Endothelial cell (in vitro differentiated cells): ENCODE data around the gene USP34. TPM values are rescaled to one million over a fixed set of nuclear protein-coding genes. Genes with fewer than 3 reads are reported as not detected.

Experiments
- DNase-seq: peaks from one replicate; pipeline ENCODE4 v3.0.0; 2021; ENCODE audit warnings: low spot score
- H3K27ac Mint-ChIP-seq: one replicate; pipeline ENCODE4 v1.8.0; 2021; ENCODE audit warnings: mixed read lengths, inconsistent platforms; ENCODE audit not compliant: unreplicated experiment
- H3K27me3 Mint-ChIP-seq: one replicate; pipeline ENCODE4 v1.8.0; 2021; ENCODE audit warnings: mild to moderate bottlenecking, moderate library complexity, mixed read lengths, inconsistent platforms; ENCODE audit not compliant: unreplicated experiment
- H3K36me3 Mint-ChIP-seq: one replicate; pipeline ENCODE4 v1.8.0; 2021; ENCODE audit warnings: mild to moderate bottlenecking, low read depth, mixed read lengths, inconsistent platforms; ENCODE audit not compliant: unreplicated experiment
- H3K4me1 Mint-ChIP-seq: one replicate; pipeline ENCODE4 v1.8.0; 2021; ENCODE audit warnings: mild to moderate bottlenecking, mixed read lengths, inconsistent platforms; ENCODE audit not compliant: unreplicated experiment
- H3K4me3 Mint-ChIP-seq: one replicate; pipeline ENCODE4 v1.8.0; 2021; ENCODE audit warnings: mild to moderate bottlenecking, mixed read lengths, inconsistent platforms; ENCODE audit not compliant: unreplicated experiment
- H3K9me3 Mint-ChIP-seq: one replicate; pipeline ENCODE4 v1.8.0; 2021; ENCODE audit warnings: mixed read lengths, inconsistent platforms; ENCODE audit not compliant: unreplicated experiment
- total RNA-seq: library from RNA; stranded (reverse); fragmentation: NEBNext Ultra II Directional; extraction: Animal tissue kit (Norgen Biotek cat#: 25700); gene quantifications from one replicate; pipeline ENCODE4 v1.2.1, GENCODE V29; 2021; ENCODE audit not compliant: unreplicated experiment
- TF ChIP-seq, protein P1 (sequence below): fragments of 200-600 bp; sonication (generic); IDR thresholded peaks from one replicate; pipeline ENCODE4 v1.5.0; 2021; ENCODE audit warnings: antibody characterized with exemption; ENCODE audit not compliant: unreplicated experiment

The USP34 gene
- total RNA-seq, 1 donor from 2014 or later: 97.4 TPM

GRCh38 chr2:61377046-61377445 lies 93.8 kb downstream of the USP34 start:
- peaks cover 2% of the 10 kb centered on the region for H3K27me3 Mint-ChIP-seq
- H3K9me3 Mint-ChIP-seq: no peaks in the 10 kb centered on the region
- no peaks in the 10 kb centered on the region for H3K4me1 Mint-ChIP-seq
- peaks cover 31% of the 10 kb centered on the region for H3K36me3 Mint-ChIP-seq
- H3K4me3 Mint-ChIP-seq: no peak overlapping the region
- no peak for DNase-seq
- TF ChIP-seq, protein P1, sequence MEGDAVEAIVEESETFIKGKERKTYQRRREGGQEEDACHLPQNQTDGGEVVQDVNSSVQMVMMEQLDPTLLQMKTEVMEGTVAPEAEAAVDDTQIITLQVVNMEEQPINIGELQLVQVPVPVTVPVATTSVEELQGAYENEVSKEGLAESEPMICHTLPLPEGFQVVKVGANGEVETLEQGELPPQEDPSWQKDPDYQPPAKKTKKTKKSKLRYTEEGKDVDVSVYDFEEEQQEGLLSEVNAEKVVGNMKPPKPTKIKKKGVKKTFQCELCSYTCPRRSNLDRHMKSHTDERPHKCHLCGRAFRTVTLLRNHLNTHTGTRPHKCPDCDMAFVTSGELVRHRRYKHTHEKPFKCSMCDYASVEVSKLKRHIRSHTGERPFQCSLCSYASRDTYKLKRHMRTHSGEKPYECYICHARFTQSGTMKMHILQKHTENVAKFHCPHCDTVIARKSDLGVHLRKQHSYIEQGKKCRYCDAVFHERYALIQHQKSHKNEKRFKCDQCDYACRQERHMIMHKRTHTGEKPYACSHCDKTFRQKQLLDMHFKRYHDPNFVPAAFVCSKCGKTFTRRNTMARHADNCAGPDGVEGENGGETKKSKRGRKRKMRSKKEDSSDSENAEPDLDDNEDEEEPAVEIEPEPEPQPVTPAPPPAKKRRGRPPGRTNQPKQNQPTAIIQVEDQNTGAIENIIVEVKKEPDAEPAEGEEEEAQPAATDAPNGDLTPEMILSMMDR: no peak
- H3K27ac Mint-ChIP-seq: no peak overlapping the region

GRCh38 chr2:61376211-61376610 lies 94.7 kb downstream of the USP34 start:
- Mint-ChIP-seq H3K36me3 (peaks cover 24% of the 10 kb centered on the region), H3K27me3 (no peaks in the 10 kb centered on the region), H3K4me1 (no peaks in the 10 kb centered on the region), H3K4me3 (no peak overlapping the region), H3K9me3 (no peaks in the 10 kb centered on the region), H3K27ac (no peak overlapping the region)
- TF ChIP-seq, protein P1: no peak
- no peak for DNase-seq

- no peaks in the 10 kb centered on the region for H3K9me3 Mint-ChIP-seq
- peaks cover 17% of the 10 kb centered on the region for H3K36me3 Mint-ChIP-seq
- DNase-seq: no peak
- H3K4me1 Mint-ChIP-seq: no peaks in the 10 kb centered on the region
- H3K4me3 Mint-ChIP-seq: no peak overlapping the region
- TF ChIP-seq, protein P1: no peak
- H3K27ac Mint-ChIP-seq: no peak overlapping the region
- H3K27me3 Mint-ChIP-seq: no peaks in the 10 kb centered on the region
Observed at GRCh38 chr2:61371027-61371426, 99.9 kb downstream of the USP34 start.

GRCh38 chr2:61368687-61369665 lies 101.9 kb downstream of the USP34 start:
- no peak overlapping the region for H3K4me3 Mint-ChIP-seq
- DNase-seq: no peak
- H3K36me3 Mint-ChIP-seq: peaks cover 4% of the 10 kb centered on the region

More at GRCh38 chr2:61368687-61369665, 101.9 kb downstream of the USP34 start:
- no peaks in the 10 kb centered on the region for H3K27me3 Mint-ChIP-seq
- H3K4me1 Mint-ChIP-seq: no peaks in the 10 kb centered on the region
- no peaks in the 10 kb centered on the region for H3K9me3 Mint-ChIP-seq
- no peak overlapping the region for H3K27ac Mint-ChIP-seq
- TF ChIP-seq, protein P1: no peak
